Measurements from ENCODE around the gene PEX5. TPM values are rescaled to one million over a fixed set of nuclear protein-coding genes. Genes with fewer than 3 reads are reported as not detected.
"Not testable (repeated sequence)": the region's sequence is repeated elsewhere in the genome, so short reads cannot be mapped to it uniquely, and the experiment has no call there.

PEX5 gene
- total RNA-seq, 4 donors from 2014 or later, result 58.1 to 70.6 (median 65.7) TPM

- WGBS, 2 donors, result 69 to 85% methylated on average over 7 of the region's 7 CpGs
These were observed 53.0 kb downstream of the PEX5 start for GRCh38 chr12:7242176-7243101.

DNA sequence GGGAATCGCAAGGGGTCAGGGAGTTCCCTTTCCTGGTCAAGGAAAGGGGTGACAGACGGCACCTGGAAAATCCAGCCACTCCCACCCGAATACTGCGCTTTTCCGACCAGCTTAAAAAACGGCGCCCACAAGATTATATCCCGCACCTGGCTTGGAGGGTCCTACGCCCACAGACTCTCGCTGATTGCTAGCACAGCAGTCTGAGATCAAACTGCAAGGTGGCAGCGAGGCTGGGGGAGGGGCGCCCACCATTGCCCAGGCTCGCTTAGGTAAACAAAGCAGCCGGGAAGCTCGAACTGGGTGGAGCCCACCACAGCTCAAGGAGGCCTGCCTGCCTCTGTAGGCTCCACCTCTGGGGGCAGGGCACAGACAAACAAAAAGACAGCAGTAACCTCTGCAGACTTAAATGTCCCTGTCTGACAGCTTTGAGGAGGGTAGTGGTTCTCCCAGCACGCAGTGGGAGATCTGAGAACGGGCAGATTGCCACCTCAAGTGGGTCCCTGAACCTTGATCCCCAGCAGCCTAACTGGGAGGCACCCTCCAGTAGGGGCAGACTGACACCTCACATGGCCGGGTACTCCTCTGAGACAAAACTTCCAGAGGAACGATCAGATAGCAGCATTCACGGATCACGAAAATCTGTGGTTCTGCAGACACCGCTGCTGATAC, 62.0 kb downstream of the PEX5 start:
- not testable (repeated sequence) for H3K36me3 ChIP-seq; H3K27ac ChIP-seq; H3K4me3 ChIP-seq; H3K27me3 ChIP-seq; H3K4me1 ChIP-seq; DNase-seq (ENCODE audit: low spot score in 2 of 2)
- peaks cover 0 to 19% (median 0%) of the 10 kb centered on the region in 4 donors for H3K9me3 ChIP-seq
- WGBS, 2 donors, result 83 to 92% methylated on average over 19 to 20 of the region's 22 CpGs

More at GRCh38 chr12:7242176-7243101, 53.0 kb downstream of the PEX5 start:
- no peak for DNase-seq (ENCODE audit: low spot score in 2 of 2)
- Histone ChIP-seq H3K27ac (no peak overlapping the region), H3K27me3 (no peaks in the 10 kb centered on the region), H3K9me3 (peaks cover 0 to 4% (median 0%) of the 10 kb centered on the region in 4 donors), H3K4me1 (no peaks in the 10 kb centered on the region), H3K4me3 (no peak overlapping the region), H3K36me3 (no peaks in the 10 kb centered on the region)
- TF ChIP-seq CTCF (IDR thresholded peaks at IDR 0.05) (no peak), POLR2A (IDR thresholded peaks at IDR 0.05) (no peak), EP300 (IDR thresholded peaks at IDR 0.05) (no peak)

- Histone ChIP-seq H3K9me3 (no peaks in the 10 kb centered on the region), H3K36me3 (no peaks in the 10 kb centered on the region), H3K4me3 (no peak overlapping the region), H3K4me1 (no peaks in the 10 kb centered on the region), H3K27ac (no peak overlapping the region), H3K27me3 (no peaks in the 10 kb centered on the region)
- DNase-seq (ENCODE audit: low spot score in 2 of 2), result no peak
- 89 to 97% methylated on average over 1 of the region's 1 CpG for WGBS, 2 donors
- TF ChIP-seq CTCF (IDR thresholded peaks at IDR 0.05) (no peak), EP300 (IDR thresholded peaks at IDR 0.05) (no peak), POLR2A (IDR thresholded peaks at IDR 0.05) (no peak)
These were observed 69.6 kb downstream of the PEX5 start for GRCh38 chr12:7259060-7259459.

Other genes starting within 250 kb of the PEX5 start
- not detected for gene RNU7-1, start 245.9 kb upstream of the PEX5 start, total RNA-seq
- 100 to 1,000 TPM; 569 to 764 (median 665) TPM for gene C12orf57, start 245.7 kb upstream of the PEX5 start, total RNA-seq
- 10 to 100 TPM; 11.9 to 31.5 (median 20.8) TPM for gene PTPN6, start 238.3 kb upstream of the PEX5 start, total RNA-seq
- 100 to 1,000 TPM; 138 to 178 (median 149) TPM for gene PHB2, start 219.0 kb upstream of the PEX5 start, total RNA-seq
- gene EMG1, start 218.8 kb upstream of the PEX5 start, total RNA-seq, result 10 to 100 TPM; 27.7 to 37.7 (median 35.9) TPM
- 10 to 100 TPM; 19.7 to 29.7 (median 23.8) TPM for gene LPCAT3, start 171.2 kb upstream of the PEX5 start, total RNA-seq
- gene C1S, start 129.0 kb upstream of the PEX5 start, total RNA-seq, result 1,000 to 10,000 TPM in 1 of 4 donors, 100 to 1,000 TPM in 3; 415 to 1,129 (median 638) TPM
- 1,000 to 10,000 TPM in 1 of 4 donors, 100 to 1,000 TPM in 3; 528 to 1,237 (median 593) TPM for gene C1R, start 97.2 kb upstream of the PEX5 start, total RNA-seq
- 100 to 1,000 TPM; 125 to 214 (median 180) TPM for gene C1RL, start 80.5 kb upstream of the PEX5 start, total RNA-seq
- 1 to 10 TPM in 3 of 4 donors, under 1 TPM in 1; 0.78 to 9.9 (median 2.2) TPM for gene RBP5, start 60.8 kb upstream of the PEX5 start, total RNA-seq
- 100 to 1,000 TPM in 1 of 4 donors, 10 to 100 TPM in 3; 40.0 to 112 (median 79.6) TPM for gene CLSTN3, start 59.3 kb upstream of the PEX5 start, total RNA-seq
- not detected for gene ACSM4, start 114.4 kb downstream of the PEX5 start, total RNA-seq